HG03066 (cell line): ENCODE results near the gene ATP6V1F.

ENCODE experiments used
- ATAC-seq: cut with Tn5 transposase; IDR thresholded peaks from one replicate; pipeline ENCODE4 v1.9.1; 2021; ENCODE audit warnings: low read depth; ENCODE audit not compliant: unreplicated experiment

ATP6V1F gene

GRCh38 chr7:128847721-128848211, 14.9 kb upstream of the ATP6V1F start:
- ATAC-seq: no peak

- no peak for ATAC-seq
Measured at GRCh38 chr7:128848289-128849155, 14.1 kb upstream of the ATP6V1F start.

DNA sequence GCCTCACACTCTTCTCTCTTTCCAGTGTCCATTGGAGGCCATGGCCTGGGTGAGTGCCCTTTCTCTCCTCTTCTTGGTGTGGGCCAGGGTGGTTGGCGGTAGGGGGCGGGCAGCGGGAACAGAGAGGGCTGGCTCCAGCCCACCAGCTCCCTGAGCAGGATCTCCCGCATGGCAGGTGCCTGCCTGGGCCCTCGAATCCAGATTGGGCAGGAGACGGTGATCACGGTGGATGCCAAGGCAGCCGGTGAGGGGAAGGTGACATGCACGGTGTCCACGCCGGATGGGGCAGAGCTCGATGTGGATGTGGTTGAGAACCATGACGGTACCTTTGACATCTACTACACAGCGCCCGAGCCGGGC, 13.5 kb upstream of the ATP6V1F start:
- no peak for ATAC-seq

DNA sequence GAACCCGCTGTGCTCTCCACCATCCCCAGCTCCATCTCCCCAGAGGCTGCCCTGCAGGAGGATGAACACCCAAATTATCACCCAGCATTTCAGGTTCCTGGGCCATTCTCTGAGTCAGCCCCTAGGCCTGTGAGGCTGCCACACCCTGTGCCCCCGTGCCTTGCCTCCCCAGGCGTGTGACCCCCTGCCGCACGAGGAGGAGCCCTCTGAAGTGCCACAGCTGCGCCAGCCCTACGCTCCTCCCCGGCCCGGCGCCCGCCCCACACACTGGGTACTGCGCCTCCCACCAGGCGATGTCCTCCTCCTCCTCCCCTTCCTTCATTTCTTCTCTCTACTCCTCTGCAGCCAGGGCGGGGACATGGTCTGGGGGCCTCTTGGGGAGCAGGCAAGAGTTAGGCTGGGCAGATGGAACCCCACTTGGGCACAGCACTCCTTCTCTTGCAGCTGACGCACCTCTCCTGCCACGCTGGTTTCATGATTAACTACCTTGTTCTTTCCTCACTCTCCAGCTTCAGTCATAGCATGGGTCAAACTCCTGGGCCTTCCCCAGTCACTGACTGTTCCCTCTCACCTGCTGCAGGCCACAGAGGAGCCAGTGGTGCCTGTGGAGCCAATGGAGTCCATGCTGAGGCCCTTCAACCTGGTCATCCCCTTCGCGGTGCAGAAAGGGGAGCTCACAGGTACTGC, 12.7 kb upstream of the ATP6V1F start:
- ATAC-seq: no peak

GRCh38 chr7:128852537-128853254, 10.0 kb upstream of the ATP6V1F start:
- ATAC-seq: no peak

DNA sequence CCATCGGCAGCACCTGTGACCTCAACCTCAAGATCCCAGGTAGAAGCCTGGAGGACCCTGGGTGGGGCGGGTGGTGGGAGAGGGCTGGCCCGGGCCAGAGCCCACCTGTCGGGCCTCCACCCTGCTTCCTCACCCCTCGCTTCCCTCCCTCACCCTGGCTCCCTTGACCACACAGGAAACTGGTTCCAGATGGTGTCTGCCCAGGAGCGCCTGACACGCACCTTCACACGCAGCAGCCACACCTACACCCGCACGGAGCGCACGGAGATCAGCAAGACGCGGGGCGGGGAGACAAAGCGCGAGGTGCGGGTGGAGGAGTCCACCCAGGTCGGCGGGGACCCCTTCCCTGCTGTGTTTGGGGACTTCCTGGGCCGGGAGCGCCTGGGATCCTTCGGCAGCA, 8.9 kb upstream of the ATP6V1F start:
- no peak for ATAC-seq

- no peak for ATAC-seq
Measured at GRCh38 chr7:128854396-128854795, 8.3 kb upstream of the ATP6V1F start.

GRCh38 chr7:128855559-128855958, 7.1 kb upstream of the ATP6V1F start:
- no peak for ATAC-seq

GRCh38 chr7:128856001-128856718, 6.5 kb upstream of the ATP6V1F start:
- ATAC-seq: no peak

- ATAC-seq: no peak
Measured at GRCh38 chr7:128858380-128859231, 4.0 kb upstream of the ATP6V1F start.

- ATAC-seq: no peak
Measured at GRCh38 chr7:128859232-128860157, 3.2 kb upstream of the ATP6V1F start.

GRCh38 chr7:128860158-128861073, 2.2 kb upstream of the ATP6V1F start:
- no peak for ATAC-seq

GRCh38 chr7:128861957-128862570, 592 bp upstream of the ATP6V1F start:
- no peak for ATAC-seq

- no peak for ATAC-seq
Measured at GRCh38 chr7:128863433-128863989, 855 bp downstream of the ATP6V1F start.

GRCh38 chr7:128865303-128865702, 2.6 kb downstream of the ATP6V1F start:
- no peak for ATAC-seq

DNA sequence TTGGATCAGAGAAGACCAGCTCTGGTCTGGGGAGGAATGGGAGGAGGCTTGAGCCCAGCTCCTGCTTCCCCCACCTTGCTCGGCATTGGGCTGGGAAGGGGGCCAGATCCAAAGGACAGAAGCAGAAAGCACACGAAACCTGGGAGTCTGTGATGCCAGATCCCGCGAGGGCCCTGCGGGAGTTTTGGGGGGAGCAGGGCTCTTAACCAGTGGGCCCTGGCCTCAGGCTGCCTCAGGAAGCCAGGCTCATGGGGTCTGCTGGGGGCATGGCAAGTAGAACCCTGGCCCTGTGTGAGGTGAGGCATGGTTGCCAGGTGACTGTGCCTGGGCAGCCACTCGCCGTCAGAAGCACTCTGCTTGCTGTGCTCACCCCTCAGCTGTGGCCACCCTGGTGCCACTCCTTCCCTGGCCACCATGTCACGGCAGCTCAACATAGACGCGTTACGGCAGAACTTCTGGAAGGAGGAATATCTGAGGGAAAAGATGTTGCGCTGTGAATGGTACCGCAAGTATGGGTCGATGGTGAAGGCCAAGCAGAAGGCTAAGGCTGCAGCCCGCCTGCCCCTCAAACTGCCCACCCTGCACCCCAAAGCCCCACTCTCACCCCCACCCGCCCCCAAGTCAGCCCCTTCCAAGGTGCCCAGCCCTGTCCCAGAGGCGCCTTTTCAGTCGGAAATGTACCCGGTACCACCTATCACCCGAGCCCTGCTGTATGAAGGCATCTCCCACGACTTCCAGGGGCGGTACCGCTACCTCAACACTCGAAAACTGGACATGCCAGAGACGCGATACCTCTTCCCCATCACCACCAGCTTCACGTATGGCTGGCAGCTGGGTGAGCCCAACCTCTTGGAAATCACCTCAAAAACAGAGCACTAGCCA, 3.6 kb downstream of the ATP6V1F start:
- ATAC-seq: no peak
